Colon (tissue), 2 donors: Measurements from ENCODE around the gene ZNF565.
"Not testable (repeated sequence)": the region's sequence is repeated elsewhere in the genome, so short reads cannot be mapped to it uniquely, and the experiment has no call there.

Experiments used
- FAIRE-seq: peaks from 2 replicates; lab custom pipeline; 2012; peaks lifted over from hg19 to GRCh38; lab: Jason Lieb, UNC
- donor health status: control.
- donor health status: control.

Gene ZNF565

GRCh38 chr19:36214386-36215275 lies at the start of gene ZNF565, which contains the start of gene ZNF146:
Gene ZNF565 (minus strand): TSS chr19:36214665. CDS start chr19:36201985, 12,680 bp downstream.
Gene ZNF146 (plus strand): TSS chr19:36215106. CDS start chr19:36236441, 21,335 bp downstream.
- FAIRE-seq, result no peak

GRCh38 chr19:36259211-36259610 lies 44.7 kb upstream of the ZNF565 start:
- FAIRE-seq, result no peak

GRCh38 chr19:36258028-36258875 lies 43.8 kb upstream of the ZNF565 start:
- no peak for FAIRE-seq

- no peak for FAIRE-seq
Measured at GRCh38 chr19:36257520-36257876, 43.0 kb upstream of the ZNF565 start.

- no peak for FAIRE-seq
Measured at GRCh38 chr19:36256853-36257519, 42.5 kb upstream of the ZNF565 start.

GRCh38 chr19:36256064-36256463 lies 41.6 kb upstream of the ZNF565 start:
- no peak for FAIRE-seq

- FAIRE-seq, result no peak
Measured at GRCh38 chr19:36255316-36255715, 40.9 kb upstream of the ZNF565 start.

GRCh38 chr19:36254848-36255247 lies 40.4 kb upstream of the ZNF565 start:
- no peak for FAIRE-seq

GRCh38 chr19:36252047-36252446 lies 37.6 kb upstream of the ZNF565 start:
- no peak for FAIRE-seq

- FAIRE-seq, result no peak
Measured at GRCh38 chr19:36246006-36246481, 31.6 kb upstream of the ZNF565 start.

GRCh38 chr19:36245210-36246005 lies 30.9 kb upstream of the ZNF565 start:
- no peak for FAIRE-seq

GRCh38 chr19:36244066-36244465 lies 29.6 kb upstream of the ZNF565 start:
- FAIRE-seq, result no peak

GRCh38 chr19:36236946-36237310 lies 22.5 kb upstream of the ZNF565 start:
- no peak for FAIRE-seq

GRCh38 chr19:36236304-36236945 lies 22.0 kb upstream of the ZNF565 start:
- FAIRE-seq, result no peak

GRCh38 chr19:36233626-36234025 lies 19.2 kb upstream of the ZNF565 start:
- not testable (repeated sequence) for FAIRE-seq

GRCh38 chr19:36225219-36225892 lies 10.9 kb upstream of the ZNF565 start:
- FAIRE-seq, result no peak

- FAIRE-seq, result no peak
Measured at GRCh38 chr19:36222503-36222902, 8.0 kb upstream of the ZNF565 start.

- FAIRE-seq, result no peak
Measured at GRCh38 chr19:36221474-36221873, 7.0 kb upstream of the ZNF565 start.

GRCh38 chr19:36215276-36216123 lies 1.0 kb upstream of the ZNF565 start:
- no peak for FAIRE-seq
